HCT116 (cell line): ENCODE data around the gene COG5. TPM values are rescaled to one million over a fixed set of nuclear protein-coding genes. Genes with fewer than 3 reads are reported as not detected.

Source experiments
- ATAC-seq: fragments of 200-7000 bp; cut with Tn5 transposase; 2 replicates; pipeline ENCODE4 v1.9.1; 2020; ENCODE audit warnings: mild to moderate bottlenecking, moderate library complexity
- BruUV-seq: library from RNA; stranded (reverse); fragments of 400-500 nt; replicated peaks from 2 replicates; lab custom pipeline; 2021; lab: Mats Ljungman, UMichigan
- CTCF ChIA-PET: fragments of 300-600 bp; sonication (Branson Sonifier 250); formaldehyde crosslinking; loops from one replicate; lab custom pipeline; 2021; ENCODE audit warnings: antibody characterized with exemption; lab: Charles Lee
- POLR2A ChIA-PET: fragments of 300-600, 350-600 bp; sonication (Branson Sonifier 250); formaldehyde crosslinking; loops from one replicate; lab custom pipeline; 2021; ENCODE audit warnings: antibody characterized with exemption; lab: Charles Lee
- RAD21 ChIA-PET, 2 experiments: fragments of 300-600 bp; sonication (Branson Sonifier 250); formaldehyde crosslinking; loops; one replicate each; lab custom pipeline; 2023; ENCODE audit warnings: low total read pairs in 2 of 2; ENCODE audit not compliant: uncharacterized antibody in 2 of 2, unreplicated experiment in 2 of 2, low non-redundant PET in 1 of 2; lab: Charles Lee
- DNase-seq: peaks from one replicate; pipeline ENCODE4 v3.0.0-alpha.2; 2010; ENCODE audit warnings: low read depth, low spot score
- H2AFZ ChIP-seq: fragments of 200-600 bp; shearing (Covaris generic), sonication (generic); 2 replicates; pipeline ENCODE4 v1.6.1; 2017; ENCODE audit warnings: low read depth, mixed run types, mixed read lengths, antibody characterized with exemption, low read length; ENCODE audit not compliant: poor library complexity, severe bottlenecking
- H3K27ac ChIP-seq: 2 replicates; pipeline ENCODE4 v1.5.1; 2012; ENCODE audit warnings: low read depth, low read length
- H3K27me3 ChIP-seq: fragments of 200-600 bp; sonication (generic); 2 replicates; pipeline ENCODE4 v1.6.1; 2016; ENCODE audit warnings: mixed run types, low read length, mixed read lengths; ENCODE audit not compliant: insufficient read depth
- H3K36me3 ChIP-seq, 2 experiments: fragments of 200-500 bp in 1 of 2; fragments of 200-600 bp in 1 of 2; sonication (Bioruptor generic) in 1 of 2; sonication (generic) in 1 of 2; 2 replicates each; pipeline versions ENCODE4 v1.5.1 to v1.6.1; 2014 to 2016; ENCODE audit warnings: low read length in 2 of 2, inconsistent platforms in 1 of 2, mixed read lengths in 1 of 2, mixed run types in 1 of 2; ENCODE audit not compliant: insufficient read depth in 2 of 2, control insufficient read depth in 1 of 2
- H3K4me1 ChIP-seq, 2 experiments: fragments of 200-600 bp in 1 of 2; sonication (generic) in 1 of 2; 2 replicates each; pipeline versions ENCODE4 v1.5.1 to v1.6.1; 2012 to 2017; ENCODE audit warnings: low read length in 2 of 2, inconsistent platforms in 1 of 2, mild to moderate bottlenecking in 1 of 2, mixed read lengths in 1 of 2, mixed run types in 1 of 2, moderate library complexity in 1 of 2; ENCODE audit not compliant: insufficient read depth in 2 of 2, control insufficient read depth in 1 of 2
- H3K4me2 ChIP-seq: fragments of 200-600 bp; sonication (generic); 2 replicates; pipeline ENCODE4 v1.6.1; 2017; ENCODE audit warnings: mixed run types, low read length, mixed read lengths
- H3K4me3 ChIP-seq, 2 experiments: fragments of 200-600 bp in 1 of 2; sonication (generic) in 1 of 2; replicated peaks in 1 of 2; 2 replicates each; pipeline ENCODE4 v1.5.1; 2011 to 2016; ENCODE audit warnings: low read length in 2 of 2, control low read depth in 1 of 2, low read depth in 1 of 2, mild to moderate bottlenecking in 1 of 2, mixed read lengths in 1 of 2, mixed run types in 1 of 2
- H3K79me2 ChIP-seq: fragments of 200-600 bp; sonication (generic); 2 replicates; pipeline ENCODE4 v1.6.1; 2017; ENCODE audit warnings: mild to moderate bottlenecking, mixed run types, low read length, moderate library complexity, mixed read lengths; ENCODE audit not compliant: insufficient read depth
- H3K9ac ChIP-seq: fragments of 200-600 bp; sonication (generic); 2 replicates; pipeline ENCODE4 v1.6.1; 2016; ENCODE audit warnings: low read length, mixed read lengths
- H3K9me2 ChIP-seq: fragments of 200-600 bp; sonication (generic), shearing (Covaris generic); 2 replicates; pipeline ENCODE4 v1.6.1; 2017; ENCODE audit warnings: mixed run types, mild to moderate bottlenecking, moderate library complexity; ENCODE audit not compliant: insufficient read depth
- H3K9me3 ChIP-seq, 2 experiments: fragments of 200-500 bp in 1 of 2; fragments of 200-600 bp in 1 of 2; sonication (Bioruptor generic) in 1 of 2; sonication (generic) in 1 of 2; 2 replicates each; pipeline ENCODE4 v1.6.1; 2014 to 2017; ENCODE audit warnings: low read length in 2 of 2, mixed read lengths in 2 of 2, inconsistent platforms in 1 of 2, low read depth in 1 of 2, mild to moderate bottlenecking in 1 of 2, mixed run types in 1 of 2, moderate library complexity in 1 of 2; ENCODE audit not compliant: control insufficient read depth in 1 of 2, insufficient read depth in 1 of 2
- H4K20me1 ChIP-seq: fragments of 200-600 bp; sonication (generic), shearing (Covaris generic); 2 replicates; pipeline ENCODE4 v1.6.1; 2017; ENCODE audit warnings: mixed run types, mild to moderate bottlenecking, moderate library complexity; ENCODE audit not compliant: insufficient read depth
- CEBPB ChIP-seq: IDR thresholded peaks from 2 replicates; pipeline ENCODE4 v1.6.1; 2012; ENCODE audit warnings: low read depth
- EGR1 ChIP-seq: IDR thresholded peaks from 2 replicates; pipeline ENCODE4 v1.6.1; 2012; ENCODE audit warnings: low read depth
- POLR2A ChIP-seq: IDR thresholded peaks from 2 replicates; pipeline ENCODE4 v1.7.0; 2011; ENCODE audit warnings: borderline replicate concordance; ENCODE audit not compliant: insufficient read depth, insufficient read length; ENCODE audit errors: extremely low read depth
- intact Hi-C: fragments of 100-400 bp; cut with micrococcal nuclease; formaldehyde crosslinking; loops from 2 replicates; pipeline ENCODE4 v1.10.0; 2022
- total RNA-seq: library from RNA; stranded (reverse); gene quantifications from one replicate; pipeline ENCODE4 v1.2.1, GENCODE V29; 2021; ENCODE audit not compliant: unreplicated experiment

The COG5 gene
- total RNA-seq, 1 experiment from 2014 or later = 30.7 TPM

DNA sequence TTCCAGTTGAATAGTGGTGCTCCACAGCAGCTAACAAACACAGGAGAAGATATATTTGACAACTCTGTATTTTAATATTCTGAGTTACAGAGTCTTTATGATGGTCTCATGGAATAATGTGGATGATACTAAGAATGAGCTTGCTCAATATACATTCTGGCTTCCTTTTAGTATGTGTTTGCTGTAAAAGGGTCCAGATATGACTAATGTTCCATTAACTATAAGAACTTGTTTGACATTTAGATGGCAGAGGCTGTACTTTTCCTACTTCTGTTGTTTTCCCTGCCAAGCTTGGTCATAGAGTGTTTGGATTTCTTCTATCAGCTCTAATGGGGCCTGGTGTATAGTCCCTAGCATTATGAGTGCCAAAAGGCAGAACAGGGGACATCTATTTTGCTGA, 155.4 kb downstream of the COG5 start:
- CTCF ChIA-PET = no interaction called here
- Histone ChIP-seq H2AFZ (no peak overlapping the region), H3K27ac (no peak overlapping the region), H3K9ac (no peak overlapping the region), H3K4me1 (peaks cover 16 to 17% of the 10 kb centered on the region in 2 experiments), H4K20me1 (no peaks in the 10 kb centered on the region), H3K9me2 (no peaks in the 10 kb centered on the region), H3K4me3 (no peak overlapping the region), H3K4me2 (no peak overlapping the region), H3K36me3 (no peaks in the 10 kb centered on the region)
- RAD21 ChIA-PET = interaction anchor here in 1 of 2 experiments (0.6 kb wide), 1 partner anchor 23 kb away, joined by 3 read pairs; no protein-coding TSS in a partner anchor
- intact Hi-C loops = no loop called here
- DNase-seq = no peak
- POLR2A ChIA-PET = no interaction called here
- BruUV-seq = no TSS peak
- TF ChIP-seq POLR2A = no peak
- TF ChIP-seq, all 23 proteins: peak for 0
- Histone ChIP-seq H3K9me3 (no peaks in the 10 kb centered on the region), H3K79me2 (no peaks in the 10 kb centered on the region), H3K27me3 (no peaks in the 10 kb centered on the region)
- ATAC-seq = no peak

DNA sequence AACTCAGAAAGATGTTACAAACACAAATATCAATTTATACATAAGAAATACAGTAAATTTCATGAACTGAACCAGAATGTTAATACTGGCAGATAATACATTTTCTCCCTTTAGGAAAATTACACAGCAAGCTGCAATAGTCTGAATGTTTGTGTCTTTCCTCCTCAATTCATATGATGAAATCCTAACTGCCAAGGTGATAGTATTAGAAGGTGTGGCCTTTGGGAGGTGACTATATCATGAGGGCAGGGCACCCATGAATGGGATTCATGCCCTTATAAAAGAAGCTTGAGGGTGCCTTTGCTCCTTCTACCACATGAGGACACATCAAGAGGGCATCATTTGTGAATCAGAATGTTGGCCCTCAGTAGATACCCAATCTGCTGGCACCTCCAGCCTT, 158.2 kb downstream of the COG5 start:
- H3K79me2 ChIP-seq = no peaks in the 10 kb centered on the region
- H3K27ac ChIP-seq = no peak overlapping the region
- H3K27me3 ChIP-seq = no peaks in the 10 kb centered on the region
- ATAC-seq = peak; percentile 70
- peaks cover 16 to 17% of the 10 kb centered on the region in 2 experiments for H3K4me1 ChIP-seq
- intact Hi-C loops = no loop called here
- CTCF ChIA-PET = no interaction called here
- peak; percentile 18 for DNase-seq
- no peak overlapping the region for H3K9ac ChIP-seq
- no peaks in the 10 kb centered on the region for H3K9me3 ChIP-seq
- no peaks in the 10 kb centered on the region for H4K20me1 ChIP-seq
- H3K4me2 ChIP-seq = peak overlapping the region; percentile 18; the same call in 1 of the 2 replicates
- no peak overlapping the region for H3K4me3 ChIP-seq
- POLR2A ChIA-PET = no interaction called here
- TF ChIP-seq EGR1 = no peak
- peak; percentile 51; the same call in 1 of the 2 replicates for TF ChIP-seq CEBPB
- no peaks in the 10 kb centered on the region for H3K36me3 ChIP-seq
- H2AFZ ChIP-seq = no peak overlapping the region
- RAD21 ChIA-PET = no interaction called here
- H3K9me2 ChIP-seq = no peaks in the 10 kb centered on the region; the same call in 1 of the 2 replicates
- BruUV-seq = no TSS peak
